Neural cell (in vitro differentiated cells): Measurements from ENCODE around the gene MADCAM1. TPM values are rescaled to one million over a fixed set of nuclear protein-coding genes. Genes with fewer than 3 reads are reported as not detected.

Experiments used
- H2AFZ ChIP-seq: fragments of 200-600, 300-800 bp; sonication (generic), shearing (Covaris generic); 2 replicates; pipeline ENCODE4 v1.6.0; 2014; ENCODE audit warnings: low read depth, mild to moderate bottlenecking, antibody characterized with exemption, low read length, moderate library complexity
- H3F3A ChIP-seq: fragments of 200-600 bp; shearing (Covaris generic); 2 replicates; pipeline ENCODE4 v1.6.1; 2016; ENCODE audit warnings: mild to moderate bottlenecking, moderate library complexity, mixed read lengths, antibody characterized with exemption, low read length; ENCODE audit not compliant: insufficient read depth, poor library complexity, severe bottlenecking
- H3K27ac ChIP-seq: fragments of 200-600, 300-800 bp; sonication (generic), shearing (Covaris generic); 2 replicates; pipeline ENCODE4 v1.5.1; 2014; ENCODE audit warnings: mild to moderate bottlenecking, low read length, moderate library complexity
- H3K27me3 ChIP-seq: fragments of 300-800, 200-600 bp; sonication (generic), shearing (Covaris generic); 2 replicates; pipeline ENCODE4 v1.6.0; 2014; ENCODE audit warnings: mild to moderate bottlenecking, low read depth, low read length, moderate library complexity; ENCODE audit not compliant: insufficient read depth
- H3K36me3 ChIP-seq: fragments of 300-800, 200-600 bp; sonication (generic), shearing (Covaris generic); 2 replicates; pipeline ENCODE4 v1.5.1; 2014; ENCODE audit warnings: mild to moderate bottlenecking, antibody characterized with exemption, low read length, moderate library complexity; ENCODE audit not compliant: insufficient read depth
- H3K4me2 ChIP-seq: fragments of 300-800, 200-600 bp; sonication (generic), shearing (Covaris generic); 2 replicates; pipeline ENCODE4 v1.6.0; 2014; ENCODE audit warnings: mild to moderate bottlenecking, low read length
- H3K4me3 ChIP-seq: fragments of 300-800, 200-600 bp; sonication (generic), shearing (Covaris generic); 2 replicates; pipeline ENCODE4 v1.5.1; 2014; ENCODE audit warnings: mild to moderate bottlenecking, low read length, moderate library complexity
- H3K79me2 ChIP-seq: fragments of 200-600 bp; shearing (Covaris generic); replicated peaks from 2 replicates; pipeline ENCODE4 v1.6.0; 2014; ENCODE audit warnings: mild to moderate bottlenecking, low read length, moderate library complexity; ENCODE audit not compliant: insufficient read depth
- H3K9ac ChIP-seq: fragments of 300-800, 200-600 bp; sonication (generic), shearing (Covaris generic); 2 replicates; pipeline ENCODE4 v1.6.1; 2016; ENCODE audit warnings: mild to moderate bottlenecking, low read length, mixed read lengths
- H3K9me2 ChIP-seq: fragments of 200-600 bp; shearing (Covaris generic); 2 replicates; pipeline ENCODE4 v1.6.1; 2016; ENCODE audit warnings: mild to moderate bottlenecking, low read length, mixed read lengths; ENCODE audit not compliant: insufficient read depth
- H3K9me3 ChIP-seq: fragments of 200-600, 300-800 bp; sonication (generic), shearing (Covaris generic); 2 replicates; pipeline ENCODE4 v1.6.1; 2016; ENCODE audit warnings: mild to moderate bottlenecking, mixed run types, low read length, moderate library complexity, mixed read lengths
- H4K20me1 ChIP-seq: fragments of 200-600 bp; shearing (Covaris generic); 2 replicates; pipeline ENCODE4 v1.6.1; 2016; ENCODE audit warnings: mild to moderate bottlenecking, mixed run types; ENCODE audit not compliant: insufficient read depth
- CTCF ChIP-seq: fragments of 450-650 bp; IDR thresholded peaks from 2 replicates; pipeline ENCODE4 v1.5.1; 2014; ENCODE audit warnings: antibody characterized with exemption, mild to moderate bottlenecking, moderate library complexity; ENCODE audit not compliant: poor library complexity, severe bottlenecking
- EP300 ChIP-seq: fragments of 450-650 bp; conservative IDR thresholded peaks from 2 replicates; pipeline ENCODE4 v1.6.1; 2014; ENCODE audit warnings: antibody characterized with exemption, mild to moderate bottlenecking, moderate library complexity; ENCODE audit not compliant: poor library complexity, severe bottlenecking
- EZH2 ChIP-seq: fragments of 200-600, 300-800 bp; shearing (Covaris generic), sonication (generic); IDR thresholded peaks from 2 replicates; pipeline ENCODE4 v1.6.1; 2014; ENCODE audit warnings: antibody characterized with exemption, low read length, borderline replicate concordance, mild to moderate bottlenecking; ENCODE audit not compliant: insufficient read depth, poor library complexity, severe bottlenecking
- MXI1 ChIP-seq: fragments of 450-650 bp; conservative IDR thresholded peaks from 2 replicates; pipeline ENCODE4 v1.6.1; 2014; ENCODE audit warnings: antibody characterized with exemption, mild to moderate bottlenecking; ENCODE audit not compliant: poor library complexity, severe bottlenecking
- POLR2AphosphoS5 ChIP-seq: IDR thresholded peaks from 2 replicates; pipeline ENCODE4 v1.6.1; 2012
- RAD21 ChIP-seq: fragments of 450-650 bp; conservative IDR thresholded peaks from 2 replicates; pipeline ENCODE4 v1.6.1; 2014; ENCODE audit warnings: antibody characterized with exemption, mild to moderate bottlenecking, moderate library complexity
- REST ChIP-seq: IDR thresholded peaks from 2 replicates; pipeline ENCODE4 v1.6.1; 2012; ENCODE audit warnings: borderline replicate concordance
- SMC3 ChIP-seq: fragments of 450-650 bp; conservative IDR thresholded peaks from 2 replicates; pipeline ENCODE4 v1.6.1; 2014; ENCODE audit warnings: antibody characterized with exemption, mild to moderate bottlenecking, moderate library complexity; ENCODE audit not compliant: poor library complexity
- TAF1 ChIP-seq: IDR thresholded peaks from 2 replicates; pipeline ENCODE4 v1.6.1; 2012; ENCODE audit warnings: low read depth
- polyA plus RNA-seq: library from polyadenylated mRNA; depleted of rRNA; stranded (reverse); fragments of >200 nt; gene quantifications from 2 replicates; pipeline ENCODE4 v1.2.3, GENCODE V29; 2014

MADCAM1 gene
- polyA plus RNA-seq, 1 donor from 2014 or later, result 1.0 TPM

DNA sequence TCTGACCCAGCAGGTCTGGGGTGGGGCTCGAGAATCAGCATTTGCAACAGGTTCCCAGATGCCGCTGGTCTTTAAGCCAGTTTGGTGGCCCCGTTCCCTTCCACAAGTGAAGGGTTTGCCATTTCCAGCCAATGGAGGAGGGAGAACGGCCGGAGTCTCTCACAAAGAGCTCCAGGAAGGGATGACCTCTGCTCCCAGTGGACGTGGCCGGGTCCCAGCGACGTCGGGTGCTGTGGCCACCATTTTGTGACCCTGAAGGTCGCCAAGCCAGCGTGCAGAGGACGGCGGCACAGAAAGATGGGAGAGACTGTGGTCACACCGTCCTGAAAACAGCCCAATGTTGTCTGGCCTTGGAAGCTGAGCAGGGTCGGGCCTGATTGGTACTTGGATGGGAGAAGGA is 43.5 kb upstream of the MADCAM1 start:
- H3K36me3 ChIP-seq, result peaks cover 5% of the 10 kb centered on the region
- no peak overlapping the region for H3K4me2 ChIP-seq
- no peak overlapping the region for H3K9ac ChIP-seq
- no peaks in the 10 kb centered on the region for H3K27me3 ChIP-seq
- no peaks in the 10 kb centered on the region for H3K79me2 ChIP-seq
- H3K9me3 ChIP-seq, result no peaks in the 10 kb centered on the region
- H3K4me3 ChIP-seq, result no peak overlapping the region
- H4K20me1 ChIP-seq, result no peaks in the 10 kb centered on the region
- H3K27ac ChIP-seq, result no peak overlapping the region
- no peak overlapping the region for H2AFZ ChIP-seq
- no peak for TF ChIP-seq TAF1
- TF ChIP-seq SMC3, result no peak
- TF ChIP-seq POLR2AphosphoS5, result no peak
- TF ChIP-seq CTCF, result no peak
- TF ChIP-seq EP300, result no peak
- TF ChIP-seq MXI1, result no peak
- TF ChIP-seq REST, result no peak
- TF ChIP-seq EZH2, result no peak
- TF ChIP-seq RAD21, result no peak
- no peaks in the 10 kb centered on the region for H3K9me2 ChIP-seq
- H3F3A ChIP-seq, result no peaks in the 10 kb centered on the region

DNA sequence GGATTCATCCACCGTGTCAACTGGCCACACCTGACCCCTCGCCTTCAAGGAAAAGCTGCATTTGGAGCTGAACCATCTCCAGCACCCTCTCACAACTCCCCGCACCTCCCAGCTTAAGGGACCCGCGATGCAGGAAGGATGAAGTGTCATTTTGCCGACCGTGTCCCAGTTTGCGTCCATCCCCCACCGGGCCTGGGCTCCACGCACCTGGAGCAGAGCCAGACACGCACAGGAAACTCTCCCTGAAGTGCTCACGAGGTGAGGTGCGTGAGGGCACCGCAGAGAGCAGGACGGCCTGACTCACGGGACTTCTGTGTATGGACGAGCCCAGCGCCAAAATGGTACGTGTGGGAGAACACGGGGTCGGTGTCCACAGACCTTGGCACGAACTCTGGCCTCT is 42.7 kb upstream of the MADCAM1 start:
- Histone ChIP-seq H3K36me3 (peaks cover 5% of the 10 kb centered on the region), H3F3A (no peaks in the 10 kb centered on the region), H3K9ac (no peak overlapping the region), H3K4me2 (no peak overlapping the region), H3K9me2 (no peaks in the 10 kb centered on the region), H3K9me3 (no peaks in the 10 kb centered on the region), H3K4me3 (no peak overlapping the region), H3K27me3 (no peaks in the 10 kb centered on the region), H4K20me1 (no peaks in the 10 kb centered on the region), H2AFZ (no peak overlapping the region), H3K79me2 (no peaks in the 10 kb centered on the region), H3K27ac (no peak overlapping the region)
- TF ChIP-seq POLR2AphosphoS5 (no peak), EZH2 (no peak), EP300 (no peak), SMC3 (no peak), REST (no peak)
